Activated CD8-positive, alpha-beta T cell treated with anti-CD3 and anti-CD28 coated beads for 36 hours (primary cell): ENCODE measurements around the gene KDM5A. TPM values are rescaled to one million over a fixed set of nuclear protein-coding genes. Genes with fewer than 3 reads are reported as not detected.
"Not testable (repeated sequence)": the region's sequence is repeated elsewhere in the genome, so short reads cannot be mapped to it uniquely, and the experiment has no call there.

Experiments
- ATAC-seq: fragments of 200-7000 bp; cut with Tn5 transposase; one replicate; pipeline ENCODE4 v1.10.0; 2021; ENCODE audit warnings: mild to moderate bottlenecking, moderate library complexity
- CTCF ChIA-PET: fragments of 350-600 bp; sonication (Branson Sonifier 250); formaldehyde crosslinking; loops from one replicate; lab custom pipeline; 2021; ENCODE audit warnings: antibody characterized with exemption; lab: Charles Lee
- POLR2A ChIA-PET: fragments of 350-600 bp; sonication (Branson Sonifier 250); formaldehyde crosslinking; loops from one replicate; lab custom pipeline; 2021; ENCODE audit warnings: antibody characterized with exemption; lab: Charles Lee
- DNase-seq: peaks from one replicate; pipeline ENCODE4 v3.0.0-alpha.2; 2020
- H3K27ac Mint-ChIP-seq: one replicate; pipeline ENCODE4 v1.8.0; 2021; ENCODE audit warnings: mild to moderate bottlenecking, mixed read lengths
- H3K27me3 Mint-ChIP-seq: one replicate; pipeline ENCODE4 v1.8.0; 2021; ENCODE audit warnings: mixed read lengths
- H3K36me3 Mint-ChIP-seq: one replicate; pipeline ENCODE4 v1.8.0; 2021; ENCODE audit warnings: low read depth, mixed read lengths
- H3K4me1 Mint-ChIP-seq: one replicate; pipeline ENCODE4 v1.8.0; 2021; ENCODE audit warnings: low read depth, mixed read lengths
- H3K4me3 Mint-ChIP-seq: one replicate; pipeline ENCODE4 v1.8.0; 2021; ENCODE audit warnings: mild to moderate bottlenecking, moderate library complexity, mixed read lengths
- H3K9me3 Mint-ChIP-seq: one replicate; pipeline ENCODE4 v1.8.0; 2021; ENCODE audit warnings: mixed read lengths
- intact Hi-C: fragments of 100-400 bp; cut with micrococcal nuclease; formaldehyde crosslinking; loops from one replicate; pipeline ENCODE4 v1.10.0; 2022
- total RNA-seq, 2 experiments: library from RNA; stranded (reverse); gene quantifications; one replicate each; pipeline ENCODE4 v1.2.3, GENCODE V29; 2021
- TF ChIP-seq, protein P1 (sequence below): fragments of 200-600 bp; IDR thresholded peaks from one replicate; pipeline ENCODE4 v1.8.0; 2022; ENCODE audit warnings: antibody characterized with exemption, mild to moderate bottlenecking

The KDM5A gene
- total RNA-seq, 2 experiments from 2014 or later: 60.0 to 68.9 TPM

GRCh38 chr12:321606-322326 is 67.4 kb downstream of the KDM5A start:
- DNase-seq (peak; percentile 12), ATAC-seq (no peak)
- H3K4me3 Mint-ChIP-seq: no peak overlapping the region
- TF ChIP-seq, protein P1, sequence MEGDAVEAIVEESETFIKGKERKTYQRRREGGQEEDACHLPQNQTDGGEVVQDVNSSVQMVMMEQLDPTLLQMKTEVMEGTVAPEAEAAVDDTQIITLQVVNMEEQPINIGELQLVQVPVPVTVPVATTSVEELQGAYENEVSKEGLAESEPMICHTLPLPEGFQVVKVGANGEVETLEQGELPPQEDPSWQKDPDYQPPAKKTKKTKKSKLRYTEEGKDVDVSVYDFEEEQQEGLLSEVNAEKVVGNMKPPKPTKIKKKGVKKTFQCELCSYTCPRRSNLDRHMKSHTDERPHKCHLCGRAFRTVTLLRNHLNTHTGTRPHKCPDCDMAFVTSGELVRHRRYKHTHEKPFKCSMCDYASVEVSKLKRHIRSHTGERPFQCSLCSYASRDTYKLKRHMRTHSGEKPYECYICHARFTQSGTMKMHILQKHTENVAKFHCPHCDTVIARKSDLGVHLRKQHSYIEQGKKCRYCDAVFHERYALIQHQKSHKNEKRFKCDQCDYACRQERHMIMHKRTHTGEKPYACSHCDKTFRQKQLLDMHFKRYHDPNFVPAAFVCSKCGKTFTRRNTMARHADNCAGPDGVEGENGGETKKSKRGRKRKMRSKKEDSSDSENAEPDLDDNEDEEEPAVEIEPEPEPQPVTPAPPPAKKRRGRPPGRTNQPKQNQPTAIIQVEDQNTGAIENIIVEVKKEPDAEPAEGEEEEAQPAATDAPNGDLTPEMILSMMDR: no peak
- intact Hi-C loops: no loop called here
- ChIA-PET CTCF (interaction anchor here (0.6 to 1.5 kb wide), 2 partner anchors 44 to 58 kb away, joined by 3 to 4 read pairs; no protein-coding TSS in a partner anchor), POLR2A (no interaction called here)
- H3K27me3 Mint-ChIP-seq: no peaks in the 10 kb centered on the region
- no peaks in the 10 kb centered on the region for H3K9me3 Mint-ChIP-seq
- H3K36me3 Mint-ChIP-seq: peaks cover 54% of the 10 kb centered on the region
- peaks cover 3% of the 10 kb centered on the region for H3K4me1 Mint-ChIP-seq
- peak overlapping the region; percentile 4 for H3K27ac Mint-ChIP-seq

DNA sequence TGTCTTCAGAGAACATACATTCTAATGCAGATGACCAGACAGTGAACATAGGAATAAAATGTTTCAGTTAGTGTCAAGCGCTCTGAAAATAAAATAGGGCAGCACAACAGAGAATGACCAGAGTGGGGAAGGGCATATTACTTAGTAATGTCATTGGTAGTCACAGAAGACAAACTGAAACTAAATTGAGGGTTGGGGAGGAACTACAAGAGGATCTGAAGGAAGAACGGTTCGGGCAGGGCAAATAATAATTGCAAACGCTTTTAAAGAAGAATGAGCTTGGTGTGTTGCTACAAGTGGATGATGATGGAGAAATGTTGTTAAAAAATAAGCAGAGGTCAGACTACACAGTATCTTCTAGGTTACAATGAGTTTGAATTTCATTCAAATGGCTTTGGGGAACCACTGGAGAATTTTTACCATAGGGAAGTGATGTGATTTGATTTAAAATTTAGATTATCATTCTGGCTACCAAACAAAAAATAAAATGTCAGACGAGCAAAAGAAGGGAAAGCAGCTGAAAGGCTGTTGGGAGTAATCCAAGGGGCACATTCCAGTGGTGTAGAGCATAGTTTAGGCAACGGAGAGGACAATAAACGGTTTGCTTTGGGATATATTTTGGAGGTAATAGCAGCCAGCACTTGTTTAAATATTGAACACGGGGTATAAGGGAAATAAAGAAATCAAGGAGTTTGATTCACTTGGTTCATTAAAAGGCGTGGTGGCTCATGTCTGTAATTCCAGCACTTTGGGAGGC is 70.2 kb downstream of the KDM5A start:
- CTCF ChIA-PET: interaction anchor here (1.5 kb wide), 1 partner anchor 123 kb away, joined by 4 read pairs; no protein-coding TSS in a partner anchor

DNA sequence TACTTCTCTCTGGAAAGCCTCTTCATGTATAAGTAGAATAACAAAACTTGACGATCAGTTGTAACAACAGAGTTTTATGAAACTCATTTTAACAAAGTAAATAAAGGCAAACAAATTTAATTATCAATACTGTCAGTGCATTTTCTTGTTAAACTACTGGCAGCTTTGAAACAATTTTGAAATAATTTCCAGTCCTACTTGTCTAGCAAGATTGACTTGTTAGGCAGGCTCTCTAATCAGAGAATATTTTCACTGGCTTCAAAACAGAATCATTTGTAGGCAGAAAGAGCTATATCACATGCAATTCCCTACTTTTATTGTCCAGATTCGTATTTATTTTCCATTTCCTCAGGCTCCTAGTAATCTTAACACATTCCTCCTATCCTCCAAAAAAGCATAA is 80.6 kb downstream of the KDM5A start:
- H3K36me3 Mint-ChIP-seq: peaks cover 80% of the 10 kb centered on the region
- no peaks in the 10 kb centered on the region for H3K27me3 Mint-ChIP-seq
- no peak overlapping the region for H3K27ac Mint-ChIP-seq
- peaks cover 11% of the 10 kb centered on the region for H3K4me1 Mint-ChIP-seq
- DNase-seq (no peak), ATAC-seq (no peak)
- H3K4me3 Mint-ChIP-seq: no peak overlapping the region
- ChIA-PET POLR2A (no interaction called here), CTCF (no interaction called here)
- intact Hi-C loops: no loop called here
- H3K9me3 Mint-ChIP-seq: no peaks in the 10 kb centered on the region
- TF ChIP-seq, protein P1: no peak

More for the DNA sequence above, 70.2 kb downstream of the KDM5A start:
- Mint-ChIP-seq H3K4me1 (no peaks in the 10 kb centered on the region), H3K27me3 (no peaks in the 10 kb centered on the region), H3K4me3 (no peak overlapping the region), H3K27ac (no peak overlapping the region), H3K36me3 (peaks cover 49% of the 10 kb centered on the region), H3K9me3 (no peaks in the 10 kb centered on the region)
- intact Hi-C loops: no loop called here
- TF ChIP-seq, protein P1: no peak
- POLR2A ChIA-PET: no interaction called here
- DNase-seq: no peak
- no peak for ATAC-seq

- no peak overlapping the region for H3K27ac Mint-ChIP-seq
- H3K27me3 Mint-ChIP-seq: no peaks in the 10 kb centered on the region
- H3K9me3 Mint-ChIP-seq: peaks cover 5% of the 10 kb centered on the region
- TF ChIP-seq, protein P1: no peak
- ATAC-seq (no peak), DNase-seq (no peak)
- peaks cover 20% of the 10 kb centered on the region for H3K4me1 Mint-ChIP-seq
- no peak overlapping the region for H3K4me3 Mint-ChIP-seq
- CTCF ChIA-PET: no interaction called here
- POLR2A ChIA-PET: no interaction called here
- intact Hi-C loops: no loop called here
- peaks cover 87% of the 10 kb centered on the region for H3K36me3 Mint-ChIP-seq
Measured at GRCh38 chr12:307406-307805, 81.7 kb downstream of the KDM5A start.

GRCh38 chr12:304805-305204 is 84.3 kb downstream of the KDM5A start:
- Mint-ChIP-seq H3K36me3 (peaks cover 93% of the 10 kb centered on the region), H3K27ac (no peak overlapping the region), H3K9me3 (peaks cover 23% of the 10 kb centered on the region), H3K4me1 (peaks cover 46% of the 10 kb centered on the region), H3K27me3 (no peaks in the 10 kb centered on the region), H3K4me3 (no peak overlapping the region)
- POLR2A ChIA-PET: no interaction called here
- DNase-seq: no peak
- intact Hi-C loops: no loop called here
- CTCF ChIA-PET: no interaction called here
- TF ChIP-seq, protein P1: no peak
- no peak for ATAC-seq

GRCh38 chr12:302766-303165 is 86.4 kb downstream of the KDM5A start:
- H3K4me1 Mint-ChIP-seq: peaks cover 57% of the 10 kb centered on the region

DNA sequence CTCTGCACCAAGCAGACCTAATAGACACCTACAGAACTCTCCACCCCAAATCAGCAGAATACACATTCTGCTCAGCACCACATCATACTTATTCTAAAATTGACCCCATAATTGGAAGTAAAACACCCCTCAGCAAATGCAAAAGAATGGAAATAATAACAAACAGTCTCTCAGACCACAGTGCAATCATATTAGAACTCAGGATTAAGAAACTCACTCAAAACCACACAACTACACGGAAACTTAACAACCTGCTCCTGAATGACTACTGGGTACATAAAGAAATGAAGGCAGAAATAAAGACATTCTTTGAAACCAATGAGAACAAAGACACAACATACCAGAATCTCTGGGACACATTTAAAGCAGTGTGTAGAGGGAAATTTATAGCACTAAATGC is 89.0 kb downstream of the KDM5A start:
- H3K36me3 Mint-ChIP-seq: peaks cover 85% of the 10 kb centered on the region
- H3K4me3 Mint-ChIP-seq, CTCF ChIA-PET, H3K27me3 Mint-ChIP-seq, ATAC-seq, intact Hi-C loops, DNase-seq: not testable (repeated sequence)
- peaks cover 27% of the 10 kb centered on the region for H3K9me3 Mint-ChIP-seq
- H3K4me1 Mint-ChIP-seq: peaks cover 55% of the 10 kb centered on the region
- peak overlapping the region; percentile 84 for H3K27ac Mint-ChIP-seq
- POLR2A ChIA-PET: interaction anchor here (0.7 to 0.9 kb wide), 2 partner anchors 11 to 101 kb away, joined by 3 read pairs; partner anchors contain the start of gene CCDC77

More at GRCh38 chr12:302766-303165, 86.4 kb downstream of the KDM5A start:
- intact Hi-C loops, DNase-seq, H3K27me3 Mint-ChIP-seq, ATAC-seq, CTCF ChIA-PET, H3K4me3 Mint-ChIP-seq, POLR2A ChIA-PET: not testable (repeated sequence)
- H3K27ac Mint-ChIP-seq: peak overlapping the region; percentile 40
- peaks cover 93% of the 10 kb centered on the region for H3K36me3 Mint-ChIP-seq
- H3K9me3 Mint-ChIP-seq: peaks cover 27% of the 10 kb centered on the region
